ENCODE data around the gene EXOC3L2. TPM values are rescaled to one million over a fixed set of nuclear protein-coding genes. Genes with fewer than 3 reads are reported as not detected.
A peak's percentile ranks its signal among the peaks of the same experiment; 100 is the strongest.

EXOC3L2 gene
- total RNA-seq, 1 experiment from 2014 or later, result not detected

DNA sequence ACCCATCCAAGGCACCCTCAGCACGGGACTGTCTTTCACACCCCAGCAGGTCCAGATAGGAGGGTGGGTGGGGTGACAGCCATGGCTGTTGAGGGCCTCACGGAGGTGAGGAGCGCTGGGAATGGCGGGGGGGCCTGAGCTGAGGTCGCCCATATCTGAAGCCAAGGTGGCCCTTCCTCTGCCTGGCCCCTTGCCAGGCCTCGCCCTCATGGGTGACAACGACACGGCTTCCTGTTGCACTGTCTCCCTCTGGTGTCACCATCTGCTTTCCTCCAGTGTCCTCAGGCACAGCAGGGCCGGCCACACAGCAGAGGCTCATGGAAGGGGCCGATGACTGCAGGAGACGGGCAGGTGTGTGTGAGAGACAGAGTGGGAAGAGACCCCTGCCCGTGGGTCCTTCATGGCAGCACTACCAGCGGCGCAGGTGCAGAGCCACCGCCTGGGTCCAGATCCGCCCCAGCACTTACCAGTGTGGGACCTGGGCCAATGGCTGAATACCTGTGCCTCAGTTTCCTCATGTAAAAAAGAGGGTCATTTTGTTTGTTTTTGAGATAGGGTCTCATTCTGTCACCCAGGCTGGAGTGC is 76.3 kb downstream of the EXOC3L2 start:
- intact Hi-C loops (cut with micrococcal nuclease; ENCODE audit: unreplicated experiment), result no loop called here
- Mint-ChIP-seq H3K27ac (ENCODE audit: unreplicated experiment) (no peak overlapping the region), H3K4me3 (ENCODE audit: low read depth, unreplicated experiment) (no peak overlapping the region), H3K4me1 (ENCODE audit: low read depth, unreplicated experiment) (peaks cover 5% of the 10 kb centered on the region), H3K36me3 (ENCODE audit: insufficient read depth, unreplicated experiment) (peaks cover 18% of the 10 kb centered on the region), H3K27me3 (ENCODE audit: unreplicated experiment) (no peaks in the 10 kb centered on the region), H3K9me3 (ENCODE audit: low read depth, unreplicated experiment) (no peaks in the 10 kb centered on the region)
- CTCF ChIA-PET, result no interaction called here
- TF ChIP-seq, protein P1, sequence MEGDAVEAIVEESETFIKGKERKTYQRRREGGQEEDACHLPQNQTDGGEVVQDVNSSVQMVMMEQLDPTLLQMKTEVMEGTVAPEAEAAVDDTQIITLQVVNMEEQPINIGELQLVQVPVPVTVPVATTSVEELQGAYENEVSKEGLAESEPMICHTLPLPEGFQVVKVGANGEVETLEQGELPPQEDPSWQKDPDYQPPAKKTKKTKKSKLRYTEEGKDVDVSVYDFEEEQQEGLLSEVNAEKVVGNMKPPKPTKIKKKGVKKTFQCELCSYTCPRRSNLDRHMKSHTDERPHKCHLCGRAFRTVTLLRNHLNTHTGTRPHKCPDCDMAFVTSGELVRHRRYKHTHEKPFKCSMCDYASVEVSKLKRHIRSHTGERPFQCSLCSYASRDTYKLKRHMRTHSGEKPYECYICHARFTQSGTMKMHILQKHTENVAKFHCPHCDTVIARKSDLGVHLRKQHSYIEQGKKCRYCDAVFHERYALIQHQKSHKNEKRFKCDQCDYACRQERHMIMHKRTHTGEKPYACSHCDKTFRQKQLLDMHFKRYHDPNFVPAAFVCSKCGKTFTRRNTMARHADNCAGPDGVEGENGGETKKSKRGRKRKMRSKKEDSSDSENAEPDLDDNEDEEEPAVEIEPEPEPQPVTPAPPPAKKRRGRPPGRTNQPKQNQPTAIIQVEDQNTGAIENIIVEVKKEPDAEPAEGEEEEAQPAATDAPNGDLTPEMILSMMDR (IDR thresholded peaks at IDR 0.05; ENCODE audit: unreplicated experiment), result no peak
- no peak for DNase-seq
- no TSS peak for BruUV-seq (replicated peaks)

DNA sequence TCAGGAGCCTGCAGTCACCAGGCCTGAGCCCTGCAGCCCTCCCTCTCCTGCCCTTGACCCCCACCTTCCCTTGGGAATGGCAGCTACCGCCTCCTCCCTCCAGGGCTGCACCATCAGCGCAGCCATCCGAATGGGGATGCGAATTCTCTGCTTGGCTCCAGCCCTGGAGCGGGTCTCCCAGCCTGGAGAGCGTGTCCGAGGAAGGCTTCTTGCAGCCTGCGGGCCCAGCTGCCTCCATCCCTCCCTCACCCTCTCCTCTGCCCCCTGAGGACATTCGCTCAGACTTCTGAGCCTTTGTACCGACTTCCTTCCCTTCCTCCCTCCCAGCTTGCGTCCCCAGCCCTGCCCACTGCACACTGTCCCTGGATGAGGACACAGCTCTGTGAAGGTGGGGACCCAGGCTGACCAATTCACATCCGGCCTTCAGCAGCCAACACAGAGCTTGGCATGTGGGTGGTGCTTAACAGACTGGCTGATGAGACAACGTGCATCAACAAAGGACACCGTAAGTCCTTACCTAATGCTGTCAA is 78.4 kb downstream of the EXOC3L2 start:
- Mint-ChIP-seq H3K4me1 (ENCODE audit: low read depth, unreplicated experiment) (peaks cover 12% of the 10 kb centered on the region), H3K27ac (ENCODE audit: unreplicated experiment) (no peak overlapping the region)
- intact Hi-C loops (cut with micrococcal nuclease; ENCODE audit: unreplicated experiment), result no loop called here

GRCh38 chr19:45164577-45165335 is 80.5 kb downstream of the EXOC3L2 start:
- intact Hi-C loops (cut with micrococcal nuclease; ENCODE audit: unreplicated experiment), result no loop called here
- H3K27me3 Mint-ChIP-seq (ENCODE audit: unreplicated experiment), result no peaks in the 10 kb centered on the region
- peak; percentile 87 for DNase-seq

More for the DNA sequence above, 78.4 kb downstream of the EXOC3L2 start:
- no TSS peak for BruUV-seq (replicated peaks)
- CTCF ChIA-PET, result interaction anchor here (2.1 kb wide), 1 partner anchor 11 kb away, joined by 7 read pairs; the partner anchor contains the start of genes BLOC1S3 and TRAPPC6A
- no peaks in the 10 kb centered on the region for H3K27me3 Mint-ChIP-seq (ENCODE audit: unreplicated experiment)
- H3K9me3 Mint-ChIP-seq (ENCODE audit: low read depth, unreplicated experiment), result no peaks in the 10 kb centered on the region
- H3K4me3 Mint-ChIP-seq (ENCODE audit: low read depth, unreplicated experiment), result no peak overlapping the region
- no peak for DNase-seq
- peaks cover 36% of the 10 kb centered on the region for H3K36me3 Mint-ChIP-seq (ENCODE audit: insufficient read depth, unreplicated experiment)
- TF ChIP-seq, protein P1 (IDR thresholded peaks at IDR 0.05; ENCODE audit: unreplicated experiment), result no peak

GRCh38 chr19:45163751-45164460 is 81.3 kb downstream of the EXOC3L2 start:
- Mint-ChIP-seq H3K27ac (ENCODE audit: unreplicated experiment) (no peak overlapping the region), H3K9me3 (ENCODE audit: low read depth, unreplicated experiment) (no peaks in the 10 kb centered on the region), H3K27me3 (ENCODE audit: unreplicated experiment) (peaks cover under 1% of the 10 kb centered on the region), H3K36me3 (ENCODE audit: insufficient read depth, unreplicated experiment) (peaks cover 57% of the 10 kb centered on the region), H3K4me3 (ENCODE audit: low read depth, unreplicated experiment) (no peak overlapping the region), H3K4me1 (ENCODE audit: low read depth, unreplicated experiment) (peaks cover 33% of the 10 kb centered on the region)
- DNase-seq, result no peak
- intact Hi-C loops (cut with micrococcal nuclease; ENCODE audit: unreplicated experiment), result no loop called here
- TF ChIP-seq, protein P1 (IDR thresholded peaks at IDR 0.05; ENCODE audit: unreplicated experiment), result no peak
- BruUV-seq (replicated peaks), result no TSS peak
- CTCF ChIA-PET, result interaction anchor here (0.8 to 1.1 kb wide), 4 partner anchors 10 to 162 kb away, joined by 3 to 13 read pairs (median 4); partner anchors contain the start of genes BLOC1S3 and TRAPPC6A

More at GRCh38 chr19:45164577-45165335, 80.5 kb downstream of the EXOC3L2 start:
- CTCF ChIA-PET, result interaction anchor here (0.6 to 1.1 kb wide), 5 partner anchors 9 to 228 kb away, joined by 3 to 13 read pairs (median 3); partner anchors contain the start of genes BLOC1S3 and TRAPPC6A
- Mint-ChIP-seq H3K4me1 (ENCODE audit: low read depth, unreplicated experiment) (peaks cover 33% of the 10 kb centered on the region), H3K4me3 (ENCODE audit: low read depth, unreplicated experiment) (no peak overlapping the region), H3K27ac (ENCODE audit: unreplicated experiment) (no peak overlapping the region), H3K9me3 (ENCODE audit: low read depth, unreplicated experiment) (no peaks in the 10 kb centered on the region), H3K36me3 (ENCODE audit: insufficient read depth, unreplicated experiment) (peaks cover 55% of the 10 kb centered on the region)
- BruUV-seq (replicated peaks), result no TSS peak
- TF ChIP-seq, protein P1 (IDR thresholded peaks at IDR 0.05; ENCODE audit: unreplicated experiment), result no peak

Measured in Calu3 (cell line).